HG02973 (cell line): ENCODE data around the gene GJB2.

Experiments
- ATAC-seq: cut with Tn5 transposase; IDR thresholded peaks from one replicate; pipeline ENCODE4 v1.9.1; 2021; ENCODE audit warnings: moderate library complexity; ENCODE audit not compliant: unreplicated experiment

Gene GJB2

DNA sequence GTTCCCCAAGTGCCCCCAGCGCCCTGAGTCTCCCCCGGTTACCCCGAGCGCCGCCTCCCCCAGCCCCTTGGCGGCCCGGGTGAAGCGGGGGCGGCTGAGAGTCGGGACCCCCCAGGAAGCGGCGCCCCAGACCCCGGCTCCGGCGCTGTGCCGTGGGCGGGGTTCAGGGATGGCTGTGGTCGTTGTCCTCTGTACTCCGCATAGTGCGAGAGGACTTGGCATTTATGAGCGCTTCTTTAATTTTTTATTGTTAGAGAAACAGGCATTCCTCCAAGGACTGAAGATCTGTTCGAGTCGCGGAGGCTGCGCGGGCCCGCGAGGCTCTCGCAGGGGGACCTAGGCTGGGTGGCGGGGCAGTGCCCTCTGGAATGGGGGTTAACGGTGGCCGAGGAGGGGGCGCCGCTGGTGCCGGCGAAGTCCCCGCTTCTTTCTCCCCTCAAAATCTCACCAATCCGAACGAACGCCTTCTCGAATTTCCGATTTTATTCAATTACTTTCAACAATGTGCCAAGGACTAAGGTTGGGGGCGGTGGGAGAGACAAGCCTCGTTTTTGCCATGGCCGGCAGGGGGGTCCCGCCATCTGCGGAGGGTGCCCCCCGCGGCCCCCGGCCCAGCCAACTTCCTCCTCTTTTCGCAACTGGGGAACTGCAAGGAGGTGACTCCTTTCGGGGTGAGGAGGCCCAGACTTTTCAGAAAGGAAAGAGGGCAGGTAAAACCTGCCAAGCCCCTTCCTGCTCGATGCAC, 596 bp upstream of the GJB2 start:
- ATAC-seq: no peak

- no peak for ATAC-seq
Measured at GRCh38 chr13:20192158-20192835, 441 bp downstream of the GJB2 start.

DNA sequence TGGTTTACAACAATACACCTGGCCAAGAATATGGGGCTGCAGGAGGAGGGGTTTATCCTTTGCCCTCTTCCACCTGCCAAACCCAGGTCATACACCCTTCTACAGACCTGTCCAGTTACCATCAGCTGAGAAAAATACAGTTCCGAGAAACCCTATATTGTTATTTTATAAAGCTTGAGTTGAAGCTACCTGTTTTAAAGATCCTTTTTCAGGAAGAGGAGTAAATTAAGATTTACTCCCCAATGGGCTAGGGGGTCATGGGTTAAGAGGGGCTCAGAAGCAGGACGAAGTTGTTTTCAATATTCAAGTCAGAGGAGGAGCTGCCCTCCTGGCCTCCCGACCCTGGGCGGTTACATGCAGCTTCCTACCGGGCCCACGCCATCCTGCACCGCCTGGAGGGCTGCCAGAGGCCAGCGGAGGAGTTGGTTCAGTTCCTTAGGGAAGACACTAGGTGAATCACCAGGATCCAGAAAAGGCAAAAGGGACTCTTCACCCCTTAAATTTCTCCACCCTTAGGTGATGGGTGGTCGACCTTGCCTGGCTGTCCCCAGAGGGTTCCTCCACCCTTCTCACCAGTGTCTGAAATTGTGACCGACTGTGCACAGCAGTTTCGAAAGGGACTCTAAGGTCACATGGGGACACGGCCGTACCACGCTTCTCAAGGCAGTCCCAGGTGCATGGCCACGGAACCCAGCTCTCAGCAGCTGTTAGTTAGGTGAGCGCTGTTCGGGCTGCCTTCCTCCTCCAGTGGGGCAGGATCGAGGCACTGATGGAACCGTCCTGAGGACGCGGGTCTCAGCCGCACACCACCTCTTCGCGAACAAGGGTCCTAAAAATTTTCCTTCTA, 1.2 kb downstream of the GJB2 start:
- ATAC-seq: no peak

DNA sequence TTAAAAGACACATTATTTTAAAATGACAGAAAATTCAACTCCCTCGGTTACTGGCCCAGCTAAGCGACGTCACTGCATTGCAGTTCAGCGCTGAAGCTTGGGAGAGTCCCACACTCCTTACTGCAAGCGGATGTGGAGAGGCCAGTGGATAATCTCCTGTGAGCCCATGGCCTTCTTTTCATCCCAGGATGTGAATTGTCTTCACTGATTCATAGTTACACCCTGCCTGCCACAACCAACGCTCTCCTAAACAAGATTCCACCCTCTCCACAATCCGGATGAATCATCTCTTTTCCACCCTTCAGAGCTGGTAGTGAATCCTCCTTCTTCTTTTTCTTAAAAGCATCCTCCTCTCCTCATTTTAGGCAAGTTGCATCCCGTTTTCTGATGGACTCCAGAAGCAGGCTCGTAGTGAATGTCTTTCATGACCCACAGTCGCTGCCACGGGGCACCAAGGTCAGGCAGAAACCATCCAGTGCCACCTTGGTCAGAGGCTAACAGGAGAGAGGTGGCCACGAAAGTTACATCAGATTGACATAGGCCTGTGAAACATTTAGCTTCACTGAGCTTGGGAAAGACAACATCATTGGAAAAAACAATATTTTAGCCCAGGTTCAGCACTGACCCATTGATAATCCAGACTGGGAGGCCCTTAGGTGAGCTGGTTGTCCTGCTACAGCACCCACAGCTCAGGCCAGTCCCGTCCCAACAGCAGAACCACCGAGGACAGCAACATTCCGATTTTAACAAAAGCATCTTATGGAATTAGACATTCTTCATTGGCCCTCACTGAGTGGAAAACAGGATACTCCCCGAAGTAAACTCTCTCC, 2.0 kb downstream of the GJB2 start:
- no peak for ATAC-seq

- no peak for ATAC-seq
Measured at GRCh38 chr13:20190076-20190475, 2.7 kb downstream of the GJB2 start.

DNA sequence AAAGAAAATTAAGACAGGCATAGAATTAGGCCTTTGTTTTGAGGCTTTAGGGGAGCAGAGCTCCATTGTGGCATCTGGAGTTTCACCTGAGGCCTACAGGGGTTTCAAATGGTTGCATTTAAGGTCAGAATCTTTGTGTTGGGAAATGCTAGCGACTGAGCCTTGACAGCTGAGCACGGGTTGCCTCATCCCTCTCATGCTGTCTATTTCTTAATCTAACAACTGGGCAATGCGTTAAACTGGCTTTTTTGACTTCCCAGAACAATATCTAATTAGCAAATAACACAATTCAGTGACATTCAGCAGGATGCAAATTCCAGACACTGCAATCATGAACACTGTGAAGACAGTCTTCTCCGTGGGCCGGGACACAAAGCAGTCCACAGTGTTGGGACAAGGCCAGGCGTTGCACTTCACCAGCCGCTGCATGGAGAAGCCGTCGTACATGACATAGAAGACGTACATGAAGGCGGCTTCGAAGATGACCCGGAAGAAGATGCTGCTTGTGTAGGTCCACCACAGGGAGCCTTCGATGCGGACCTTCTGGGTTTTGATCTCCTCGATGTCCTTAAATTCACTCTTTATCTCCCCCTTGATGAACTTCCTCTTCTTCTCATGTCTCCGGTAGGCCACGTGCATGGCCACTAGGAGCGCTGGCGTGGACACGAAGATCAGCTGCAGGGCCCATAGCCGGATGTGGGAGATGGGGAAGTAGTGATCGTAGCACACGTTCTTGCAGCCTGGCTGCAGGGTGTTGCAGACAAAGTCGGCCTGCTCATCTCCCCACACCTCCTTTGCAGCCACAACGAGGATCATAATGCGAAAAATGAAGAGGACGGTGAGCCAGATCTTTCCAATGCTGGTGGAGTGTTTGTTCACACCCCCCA, 3.8 kb downstream of the GJB2 start:
- no peak for ATAC-seq

DNA sequence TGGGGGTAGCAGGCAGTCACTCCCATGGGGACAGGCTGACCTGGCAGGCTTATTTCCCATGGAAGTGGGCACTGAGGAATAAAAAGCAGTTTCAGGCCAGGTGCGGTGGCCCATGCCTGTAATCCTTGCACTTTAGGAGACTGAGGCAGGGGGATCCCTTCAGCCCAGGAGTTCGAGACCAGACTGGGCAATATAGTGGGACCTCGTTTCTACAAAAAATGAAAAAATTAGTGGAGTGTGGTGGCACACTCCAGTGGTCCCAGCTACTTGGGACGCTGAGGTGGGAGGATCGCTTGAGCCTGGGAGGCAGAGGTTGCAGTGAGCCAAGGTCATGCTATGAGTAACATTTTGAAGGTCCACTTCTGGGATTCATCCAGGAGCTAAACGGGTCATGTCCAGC, 6.0 kb downstream of the GJB2 start:
- no peak for ATAC-seq

- no peak for ATAC-seq
Measured at GRCh38 chr13:20185366-20186056, 7.2 kb downstream of the GJB2 start.

- no peak for ATAC-seq
Measured at GRCh38 chr13:20182231-20182846, 10.4 kb downstream of the GJB2 start.

GRCh38 chr13:20181188-20181587, 11.6 kb downstream of the GJB2 start:
- no peak for ATAC-seq

DNA sequence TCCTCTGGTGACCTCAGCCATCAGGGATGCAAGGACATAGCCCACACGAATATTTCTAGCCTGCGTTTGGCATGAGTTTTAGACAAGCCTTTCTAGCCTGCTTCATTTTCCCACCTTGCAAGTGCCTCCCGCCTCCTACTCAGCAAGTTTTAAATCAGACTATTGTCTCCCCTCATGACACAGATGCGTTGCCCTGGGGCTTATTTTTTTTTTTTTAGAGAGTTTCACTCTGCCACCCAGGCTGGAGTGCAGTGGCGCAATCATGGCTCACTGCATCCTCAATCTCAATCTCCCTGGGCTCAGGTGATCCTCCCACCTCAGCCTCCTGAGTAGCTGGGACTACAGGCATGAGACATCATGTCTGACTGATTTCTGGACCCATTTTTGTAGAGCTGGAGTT, 14.6 kb downstream of the GJB2 start:
- ATAC-seq: no peak

GRCh38 chr13:20177049-20177831, 15.5 kb downstream of the GJB2 start:
- no peak for ATAC-seq

DNA sequence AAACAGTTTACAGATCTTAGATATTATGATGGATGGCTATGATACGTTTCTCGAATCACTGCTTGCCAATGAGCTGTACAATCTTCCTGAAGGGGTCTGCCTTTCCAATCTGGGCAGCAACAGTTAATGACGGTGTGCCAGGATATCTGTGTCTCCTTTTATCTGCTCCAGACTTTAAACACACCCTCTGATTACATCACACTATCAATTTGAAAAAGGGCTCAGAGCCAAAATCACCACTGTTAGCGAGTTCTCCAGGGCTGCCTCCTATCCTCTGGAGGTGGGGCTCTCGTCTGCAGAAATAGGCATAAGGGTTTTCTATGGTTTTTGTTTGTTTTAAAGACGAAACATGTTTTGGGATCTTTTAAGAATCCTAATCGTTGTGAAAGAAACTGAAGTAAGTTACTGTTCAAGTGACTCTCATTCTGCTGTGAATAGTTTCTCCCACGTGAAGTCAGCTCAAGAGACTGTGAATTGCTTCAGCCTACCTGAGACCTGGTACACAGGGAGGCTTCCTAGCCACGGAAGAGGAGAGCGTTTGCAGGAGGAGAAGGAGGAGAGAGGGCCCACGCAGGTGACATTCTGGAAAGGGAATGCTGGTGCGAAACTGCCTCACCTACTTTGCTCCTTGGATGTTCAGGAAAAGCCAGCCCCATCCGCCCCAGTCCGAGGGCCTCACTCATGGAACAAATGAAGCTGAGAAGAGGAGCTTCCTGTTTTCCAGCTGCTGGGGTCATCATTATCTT, 16.7 kb downstream of the GJB2 start:
- no peak for ATAC-seq

DNA sequence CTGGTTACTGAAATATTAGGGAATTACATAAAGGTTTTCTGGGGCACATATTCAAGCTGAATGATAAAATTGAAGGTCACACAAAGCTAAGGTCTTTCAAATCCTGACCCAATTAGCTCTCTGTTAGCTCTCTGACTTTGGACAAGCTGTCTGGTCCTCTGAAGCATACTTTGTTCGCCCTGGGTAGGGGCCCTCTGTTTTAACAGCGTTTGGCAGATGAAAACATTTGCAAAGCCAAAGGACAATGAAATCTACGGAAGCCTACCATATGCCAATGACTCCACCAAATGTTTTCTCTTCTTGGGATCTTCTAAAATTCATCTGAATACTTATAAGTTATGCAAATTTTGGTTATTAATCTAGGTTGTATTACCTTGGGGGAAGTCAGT, 17.3 kb downstream of the GJB2 start:
- ATAC-seq: no peak

DNA sequence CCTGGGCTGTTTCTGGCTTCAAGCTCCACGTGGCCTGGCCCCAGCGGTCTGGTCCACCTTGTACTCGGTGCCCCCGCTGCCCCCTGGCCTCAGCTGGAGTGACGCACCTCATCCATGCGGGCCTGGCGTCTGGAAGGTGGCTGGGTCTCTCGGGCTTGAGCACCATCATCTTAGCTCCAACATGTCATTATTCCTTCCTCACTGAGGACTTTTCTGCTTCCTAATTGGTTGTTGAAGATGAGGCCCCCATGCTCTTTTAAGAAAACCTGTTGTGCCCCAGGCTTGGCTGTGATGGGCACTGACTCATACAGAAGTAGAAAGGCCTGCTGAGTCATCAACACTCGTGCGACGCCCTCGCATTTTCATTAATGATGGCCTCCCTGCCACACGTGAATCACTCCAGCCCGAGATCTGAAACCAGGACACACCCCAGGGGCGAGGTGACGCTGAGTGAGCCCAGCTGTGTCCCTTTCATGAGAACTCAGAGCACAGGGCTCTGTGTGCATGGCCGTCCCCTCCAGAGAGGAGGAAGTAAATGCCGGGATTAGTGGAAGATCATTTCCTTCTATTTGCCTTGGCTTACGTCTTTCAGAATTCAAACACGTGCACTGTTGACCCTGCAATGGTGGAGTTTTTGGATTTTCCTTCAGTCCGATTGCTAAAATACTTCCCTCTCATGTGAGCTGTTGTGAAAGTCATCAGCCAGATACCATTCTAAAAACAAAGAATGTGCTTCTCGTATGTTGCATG, 17.9 kb downstream of the GJB2 start:
- peak; percentile 88 for ATAC-seq

DNA sequence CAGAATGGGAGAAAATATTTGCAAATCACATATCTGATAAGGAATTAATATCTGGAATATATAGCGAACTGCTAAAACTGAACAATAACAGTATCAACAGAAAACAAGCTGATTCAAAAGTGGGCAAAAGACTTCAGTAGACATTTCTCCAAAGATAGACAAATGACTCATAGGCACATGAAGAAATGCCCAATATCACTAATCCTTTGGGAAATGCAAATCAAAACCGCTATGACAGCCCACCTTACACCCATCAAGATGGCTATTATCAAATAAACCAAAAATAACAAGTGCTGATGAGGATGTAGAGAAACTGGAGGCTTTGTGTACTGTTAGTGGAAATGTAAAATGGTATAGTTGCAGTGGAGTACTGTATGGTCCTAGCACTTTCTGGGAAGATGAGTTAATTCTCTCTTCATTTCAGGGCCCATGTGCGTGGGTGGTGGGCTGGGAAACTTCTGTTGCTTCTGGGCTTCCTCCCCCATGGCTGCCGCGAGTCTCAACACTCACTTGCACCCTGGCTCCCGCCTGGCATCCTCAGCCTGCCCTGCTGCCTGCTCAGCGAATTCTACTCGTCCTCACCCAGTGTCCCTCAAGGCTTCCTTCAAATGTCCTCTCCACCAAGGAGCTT, 19.5 kb downstream of the GJB2 start:
- ATAC-seq: no peak
